ENCODE measurements around the gene CCDC146. TPM values are rescaled to one million over a fixed set of nuclear protein-coding genes. Genes with fewer than 3 reads are reported as not detected.
"Not testable (repeated sequence)": the region's sequence is repeated elsewhere in the genome, so short reads cannot be mapped to it uniquely, and the experiment has no call there.

CCDC146 gene
- total and polyA plus RNA-seq, 2 of the 13 experiments (the other 11 are each of a cell fraction or from before 2014, with no cell fraction given), result 2.4 to 4.1 TPM

DNA sequence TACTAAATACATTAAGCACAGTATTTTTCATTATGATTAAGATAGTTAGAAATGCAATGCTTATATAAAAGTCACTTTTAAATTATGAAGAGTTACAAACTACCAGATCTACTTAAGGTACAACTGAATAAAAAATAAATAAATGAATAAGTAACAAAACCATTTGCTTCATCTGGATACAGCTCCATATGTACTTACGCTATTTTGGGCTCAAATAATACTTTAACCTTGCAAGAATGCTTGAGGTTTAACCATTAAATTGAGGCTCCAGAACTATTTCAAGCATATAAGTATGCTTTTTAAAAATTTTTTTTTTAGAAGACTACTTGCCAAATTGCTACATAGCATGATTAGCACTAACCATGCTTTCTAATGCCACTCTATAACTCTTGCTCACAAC, 14.1 kb upstream of the CCDC146 start:
- CTCF ChIA-PET (ENCODE audit: low intra/inter-chr PET ratio, low total read pairs); H2AFZ ChIP-seq (ENCODE audit: low read length); H3K4me2 ChIP-seq (ENCODE audit: low read depth, low read length); in situ Hi-C loops (cut with HindIII; ENCODE audit: extremely low pct_ligation_motif_present, low pct_unique_long_range_greater_than_20kb); H3K9ac ChIP-seq (ENCODE audit: insufficient read depth, low read depth, low read length); H3K27me3 ChIP-seq (ENCODE audit: control insufficient read depth in 1 of 2, insufficient read depth in 2 of 2, low read length in 2 of 2); H3K4me3 ChIP-seq (replicated peaks in 1 of 3; ENCODE audit: insufficient read depth in 1 of 3, low read depth in 2 of 3, low read length in 3 of 3); H4K20me1 ChIP-seq (ENCODE audit: insufficient read depth, low read length); POLR2A ChIA-PET; intact Hi-C loops (cut with micrococcal nuclease; ENCODE audit: unreplicated experiment); H3K79me2 ChIP-seq (ENCODE audit: insufficient read depth, low read length); BruUV-seq (replicated peaks); DNase-seq (ENCODE audit: low spot score); H3K9me3 ChIP-seq (ENCODE audit: low read length); H3K4me1 ChIP-seq (ENCODE audit: insufficient read depth, low read length); ATAC-seq; FAIRE-seq; H3K27ac ChIP-seq (ENCODE audit: extremely low read length, insufficient read depth, low read length); H3K36me3 ChIP-seq (replicated peaks in 1 of 2; ENCODE audit: control insufficient read depth in 1 of 2, insufficient read depth in 2 of 2, low read length in 2 of 2): not testable (repeated sequence)
- 95% methylated on average over 1 of the region's 1 CpG for WGBS (ENCODE audit: low lambda C conversion rate)

DNA sequence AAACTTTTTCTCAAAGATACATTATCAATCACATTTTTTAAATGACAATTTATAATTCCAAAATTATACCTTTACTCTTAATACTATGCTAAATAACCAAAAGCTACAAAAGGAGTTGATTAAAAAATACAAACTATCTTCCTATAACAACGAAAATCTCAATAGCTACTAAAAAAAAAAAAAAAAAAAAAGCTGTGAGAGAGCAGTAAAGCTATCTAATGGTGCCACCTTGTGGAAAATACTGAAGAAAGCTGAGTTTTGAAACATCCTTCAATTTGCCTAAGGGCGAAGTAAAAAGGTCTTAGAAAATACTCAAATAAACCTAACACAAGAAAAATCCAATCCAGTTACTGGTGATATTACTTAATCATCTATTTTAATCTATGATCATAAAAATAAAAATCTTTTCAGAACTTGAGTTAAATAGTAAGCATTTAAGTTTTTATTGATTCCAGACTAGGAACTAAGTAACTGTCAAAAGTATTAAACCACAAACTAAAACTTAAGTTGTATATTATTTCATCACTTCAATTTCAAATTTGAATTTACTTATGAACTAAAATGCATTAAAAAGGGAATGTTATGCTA, 9.6 kb upstream of the CCDC146 start:
- POLR2A ChIA-PET; CTCF ChIA-PET (ENCODE audit: low intra/inter-chr PET ratio, low total read pairs); BruUV-seq (replicated peaks); DNase-seq (ENCODE audit: low spot score); H2AFZ ChIP-seq (ENCODE audit: low read length); H3K36me3 ChIP-seq (replicated peaks in 1 of 2; ENCODE audit: control insufficient read depth in 1 of 2, insufficient read depth in 2 of 2, low read length in 2 of 2); H3K4me2 ChIP-seq (ENCODE audit: low read depth, low read length); H3K9ac ChIP-seq (ENCODE audit: insufficient read depth, low read depth, low read length); in situ Hi-C loops (cut with HindIII; ENCODE audit: extremely low pct_ligation_motif_present, low pct_unique_long_range_greater_than_20kb); H3K4me3 ChIP-seq (replicated peaks in 1 of 3; ENCODE audit: insufficient read depth in 1 of 3, low read depth in 2 of 3, low read length in 3 of 3); intact Hi-C loops (cut with micrococcal nuclease; ENCODE audit: unreplicated experiment); H3K27me3 ChIP-seq (ENCODE audit: control insufficient read depth in 1 of 2, insufficient read depth in 2 of 2, low read length in 2 of 2); H4K20me1 ChIP-seq (ENCODE audit: insufficient read depth, low read length); H3K27ac ChIP-seq (ENCODE audit: extremely low read length, insufficient read depth, low read length); H3K9me3 ChIP-seq (ENCODE audit: low read length); ATAC-seq; H3K79me2 ChIP-seq (ENCODE audit: insufficient read depth, low read length); H3K4me1 ChIP-seq (ENCODE audit: insufficient read depth, low read length): not testable (repeated sequence)
- peak; percentile 76 for FAIRE-seq
- 49% methylated on average over 2 of the region's 2 CpGs for WGBS (ENCODE audit: low lambda C conversion rate)
- TF ChIP-seq, protein P1, sequence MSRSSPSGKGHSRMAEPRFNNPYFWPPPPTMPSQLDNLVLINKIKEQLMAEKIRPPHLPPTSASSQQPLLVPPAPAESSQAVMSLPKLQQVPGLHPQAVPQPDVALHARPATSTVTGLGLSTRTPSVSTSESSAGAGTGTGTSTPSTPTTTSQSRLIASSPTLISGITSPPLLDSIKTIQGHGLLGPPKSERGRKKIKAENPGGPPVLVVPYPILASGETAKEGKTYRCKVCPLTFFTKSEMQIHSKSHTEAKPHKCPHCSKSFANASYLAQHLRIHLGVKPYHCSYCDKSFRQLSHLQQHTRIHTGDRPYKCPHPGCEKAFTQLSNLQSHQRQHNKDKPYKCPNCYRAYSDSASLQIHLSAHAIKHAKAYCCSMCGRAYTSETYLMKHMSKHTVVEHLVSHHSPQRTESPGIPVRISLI (CRISPR knock-in tag; IDR thresholded peaks at IDR 0.05; ENCODE audit: borderline replicate concordance), result peak; percentile 70; the same call in 1 of the 2 replicates
- peak; percentile 46 for TF ChIP-seq STAG1 (CRISPR knock-in tag; IDR thresholded peaks at IDR 0.05)
- TF ChIP-seq, protein P2, sequence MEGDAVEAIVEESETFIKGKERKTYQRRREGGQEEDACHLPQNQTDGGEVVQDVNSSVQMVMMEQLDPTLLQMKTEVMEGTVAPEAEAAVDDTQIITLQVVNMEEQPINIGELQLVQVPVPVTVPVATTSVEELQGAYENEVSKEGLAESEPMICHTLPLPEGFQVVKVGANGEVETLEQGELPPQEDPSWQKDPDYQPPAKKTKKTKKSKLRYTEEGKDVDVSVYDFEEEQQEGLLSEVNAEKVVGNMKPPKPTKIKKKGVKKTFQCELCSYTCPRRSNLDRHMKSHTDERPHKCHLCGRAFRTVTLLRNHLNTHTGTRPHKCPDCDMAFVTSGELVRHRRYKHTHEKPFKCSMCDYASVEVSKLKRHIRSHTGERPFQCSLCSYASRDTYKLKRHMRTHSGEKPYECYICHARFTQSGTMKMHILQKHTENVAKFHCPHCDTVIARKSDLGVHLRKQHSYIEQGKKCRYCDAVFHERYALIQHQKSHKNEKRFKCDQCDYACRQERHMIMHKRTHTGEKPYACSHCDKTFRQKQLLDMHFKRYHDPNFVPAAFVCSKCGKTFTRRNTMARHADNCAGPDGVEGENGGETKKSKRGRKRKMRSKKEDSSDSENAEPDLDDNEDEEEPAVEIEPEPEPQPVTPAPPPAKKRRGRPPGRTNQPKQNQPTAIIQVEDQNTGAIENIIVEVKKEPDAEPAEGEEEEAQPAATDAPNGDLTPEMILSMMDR (CRISPR knock-in tag; IDR thresholded peaks at IDR 0.05), result peak; percentile 29; the same call in 1 of the 2 replicates
